HG03378 (cell line): ENCODE data around the gene RAD50.

Source experiments
- ATAC-seq: cut with Tn5 transposase; IDR thresholded peaks from one replicate; pipeline ENCODE4 v1.9.1; 2021; ENCODE audit warnings: mild to moderate bottlenecking, moderate library complexity; ENCODE audit not compliant: unreplicated experiment

RAD50 gene

DNA sequence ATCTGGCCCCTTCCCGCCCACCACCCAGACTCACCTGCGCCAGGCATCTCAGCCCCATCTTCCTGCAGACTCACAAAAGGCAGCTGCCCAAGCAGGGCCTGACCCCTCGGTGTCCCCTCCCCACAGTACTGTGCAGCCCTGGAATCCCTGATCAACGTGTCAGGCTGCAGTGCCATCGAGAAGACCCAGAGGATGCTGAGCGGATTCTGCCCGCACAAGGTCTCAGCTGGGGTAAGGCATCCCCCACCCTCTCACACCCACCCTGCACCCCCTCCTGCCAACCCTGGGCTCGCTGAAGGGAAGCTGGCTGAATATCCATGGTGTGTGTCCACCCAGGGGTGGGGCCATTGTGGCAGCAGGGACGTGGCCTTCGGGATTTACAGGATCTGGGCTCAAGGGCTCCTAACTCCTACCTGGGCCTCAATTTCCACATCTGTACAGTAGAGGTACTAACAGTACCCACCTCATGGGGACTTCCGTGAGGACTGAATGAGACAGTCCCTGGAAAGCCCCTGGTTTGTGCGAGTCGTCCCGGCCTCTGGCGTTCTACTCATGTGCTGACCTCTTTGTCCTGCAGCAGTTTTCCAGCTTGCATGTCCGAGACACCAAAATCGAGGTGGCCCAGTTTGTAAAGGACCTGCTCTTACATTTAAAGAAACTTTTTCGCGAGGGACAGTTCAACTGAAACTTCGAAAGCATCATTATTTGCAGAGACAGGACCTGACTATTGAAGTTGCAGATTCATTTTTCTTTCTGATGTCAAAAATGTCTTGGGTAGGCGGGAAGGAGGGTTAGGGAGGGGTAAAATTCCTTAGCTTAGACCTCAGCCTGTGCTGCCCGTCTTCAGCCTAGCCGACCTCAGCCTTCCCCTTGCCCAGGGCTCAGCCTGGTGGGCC lies 103.1 kb downstream of the RAD50 start:
- no peak for ATAC-seq

DNA sequence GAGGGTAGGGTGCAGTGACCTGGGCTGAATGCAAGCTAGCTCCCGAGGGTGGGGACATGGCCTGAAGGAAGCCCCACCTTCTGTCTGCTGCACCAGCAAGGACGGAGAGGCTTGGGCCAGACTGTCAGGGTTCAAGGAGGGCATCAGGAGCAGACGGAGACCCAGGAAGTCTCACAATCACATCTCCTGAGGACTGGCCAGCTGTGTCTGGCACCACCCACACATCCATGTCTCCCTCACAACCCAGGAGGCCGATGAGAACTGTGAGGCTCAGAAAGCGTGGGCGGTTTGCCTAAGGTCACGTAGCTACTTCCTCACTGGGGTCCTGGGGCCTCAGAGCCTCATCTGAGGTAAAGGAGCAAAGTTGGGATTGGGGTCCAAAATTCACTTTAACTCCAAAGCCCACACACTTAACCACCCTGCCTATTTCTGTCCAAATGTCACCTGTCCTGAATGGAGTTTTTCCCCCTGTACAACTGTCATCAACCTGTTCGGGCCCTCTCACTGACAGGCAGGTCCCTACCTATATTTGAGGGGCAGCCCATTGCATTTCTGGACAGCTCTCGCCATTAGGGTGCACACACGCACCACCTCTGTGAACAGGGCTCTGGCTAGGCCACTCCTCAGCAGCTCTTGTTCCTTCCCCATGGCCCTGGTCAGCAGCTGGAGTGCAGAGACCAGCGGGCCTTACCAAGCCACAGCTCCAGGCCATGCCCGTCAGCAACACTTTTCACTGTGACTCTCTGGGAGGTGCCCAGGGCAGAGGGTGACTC lies 104.6 kb downstream of the RAD50 start:
- ATAC-seq, result no peak

- no peak for ATAC-seq
Observed at GRCh38 chr5:132662004-132662401, 105.2 kb downstream of the RAD50 start.

GRCh38 chr5:132662925-132663770 lies 106.4 kb downstream of the RAD50 start:
- ATAC-seq, result peak; percentile 67

GRCh38 chr5:132663771-132664695 lies 107.3 kb downstream of the RAD50 start:
- peak; percentile 53 for ATAC-seq

- no peak for ATAC-seq
Observed at GRCh38 chr5:132664696-132665209, 108.0 kb downstream of the RAD50 start.

DNA sequence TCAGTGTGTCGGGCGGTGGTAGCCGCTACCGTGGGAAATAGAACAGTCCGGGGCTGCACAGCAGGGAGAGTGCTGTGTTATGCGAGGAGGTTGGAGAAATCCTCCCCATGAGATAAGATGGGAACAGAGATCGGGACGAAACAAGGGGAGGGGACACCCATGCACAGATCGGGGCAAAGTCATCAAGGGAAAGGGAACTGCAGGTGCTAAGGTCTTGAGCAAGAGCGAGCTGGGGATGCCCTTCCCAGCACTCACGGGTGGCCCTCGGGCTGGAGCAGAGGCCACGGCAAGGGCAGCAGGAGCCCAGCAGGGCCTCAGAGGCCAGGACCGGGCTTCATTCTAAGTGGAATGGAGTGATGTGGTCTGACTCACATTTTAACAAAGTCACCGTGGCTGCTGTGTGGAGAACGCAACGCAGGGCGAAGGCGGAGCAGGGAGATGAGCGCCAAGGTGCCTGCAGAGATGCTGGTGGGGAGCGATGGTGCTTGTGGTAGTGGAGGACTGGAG lies 108.8 kb downstream of the RAD50 start:
- no peak for ATAC-seq

DNA sequence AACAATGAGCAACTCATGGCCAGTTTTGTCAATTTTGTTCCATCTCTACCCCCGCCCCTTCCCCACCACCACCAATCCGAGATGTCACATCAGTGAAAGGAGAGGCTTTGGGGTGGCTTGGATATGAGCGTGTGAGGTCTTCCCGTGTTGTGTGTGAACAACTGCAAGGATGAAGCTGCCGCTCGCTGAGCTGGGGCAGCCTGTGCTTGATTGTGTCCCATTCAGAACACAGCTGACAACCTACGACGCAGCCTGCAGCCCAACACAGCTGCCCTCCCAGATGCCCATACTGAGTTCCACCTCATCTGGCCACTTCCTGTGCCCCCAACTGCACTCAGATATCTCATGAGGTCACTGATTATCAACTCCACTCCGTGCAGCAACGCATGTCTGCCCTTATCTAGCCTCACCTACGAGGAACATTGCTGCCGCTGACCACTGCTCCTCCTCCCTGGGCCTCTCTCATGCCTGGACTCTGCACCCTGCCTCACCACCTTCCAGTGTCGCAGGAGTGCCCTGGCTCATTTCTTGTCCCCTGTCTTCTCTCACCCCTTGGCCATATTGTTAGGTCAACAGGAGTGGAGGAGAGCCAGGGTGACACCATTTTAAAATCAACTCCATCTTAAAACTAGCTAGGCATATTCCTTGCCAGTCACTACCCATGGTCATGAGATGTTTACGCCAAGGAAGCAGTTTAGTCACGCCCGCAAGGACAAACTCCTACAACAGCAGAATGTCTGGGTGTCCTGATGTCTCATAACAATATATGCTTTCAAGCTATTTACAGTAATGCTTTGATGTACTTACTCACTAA lies 109.7 kb downstream of the RAD50 start:
- no peak for ATAC-seq

DNA sequence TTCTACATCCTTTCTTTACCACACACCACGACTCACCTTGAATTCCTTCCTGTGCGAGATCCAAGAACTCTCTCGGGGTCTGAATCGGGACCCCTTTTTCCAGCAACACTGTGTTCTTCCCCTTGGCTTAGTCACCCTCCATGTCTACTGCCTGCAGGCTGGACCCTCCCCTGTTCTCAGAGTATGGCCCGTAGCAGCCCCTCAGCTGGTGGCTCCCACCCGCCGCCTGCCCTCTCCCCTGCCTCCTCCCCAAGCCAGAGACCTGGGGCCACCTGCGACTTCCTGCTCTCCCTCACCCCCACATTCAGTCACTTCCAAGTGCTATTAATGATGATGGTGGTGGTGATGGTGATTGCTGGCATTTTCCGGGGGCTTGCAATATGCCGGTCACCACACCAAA lies 110.5 kb downstream of the RAD50 start:
- no peak for ATAC-seq

DNA sequence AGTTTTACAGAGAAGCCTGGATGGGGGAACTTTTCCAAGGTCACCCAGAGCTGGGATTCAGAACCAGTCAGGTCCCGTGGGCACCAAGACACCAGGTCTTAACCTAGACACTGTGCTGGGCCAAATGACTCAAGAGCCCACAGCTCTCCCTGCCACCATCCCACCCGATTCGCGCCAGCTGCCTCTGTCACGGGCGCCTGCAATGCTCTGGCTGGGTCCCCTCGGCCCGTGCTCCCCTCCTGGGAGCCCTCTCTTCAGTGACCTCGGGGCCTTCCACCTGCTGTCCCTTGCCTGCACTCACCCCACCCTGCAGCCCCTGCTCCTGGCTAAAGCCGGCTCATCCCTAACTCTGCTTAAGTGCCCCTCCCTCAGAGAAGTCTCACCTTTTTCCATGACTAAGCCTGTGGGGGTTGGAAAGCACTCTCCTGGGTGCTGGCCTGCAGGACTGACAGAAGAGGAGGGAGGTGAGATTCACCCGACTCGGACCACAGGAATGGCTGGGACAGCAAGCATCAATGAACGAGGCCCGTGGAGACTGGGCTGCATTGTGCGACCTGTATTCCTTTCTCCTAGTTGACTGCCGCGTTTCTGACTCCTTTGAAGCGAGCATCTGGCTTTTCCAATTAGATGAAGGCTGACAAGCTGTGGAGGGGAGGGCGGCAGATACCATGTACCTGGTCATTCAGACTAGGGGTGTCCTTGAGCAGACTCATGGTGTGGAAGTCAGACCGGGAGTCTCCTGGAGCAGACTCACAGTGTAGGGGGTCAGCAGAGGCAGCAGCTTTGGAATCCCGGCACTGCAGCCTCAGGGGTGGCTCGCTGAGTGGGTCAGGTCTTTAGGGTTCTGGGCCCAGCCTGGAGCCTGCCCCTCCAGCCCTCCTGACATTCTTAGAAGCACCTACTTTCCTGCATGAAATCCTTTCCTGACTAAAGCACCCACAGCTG lies 111.3 kb downstream of the RAD50 start:
- ATAC-seq, result no peak

DNA sequence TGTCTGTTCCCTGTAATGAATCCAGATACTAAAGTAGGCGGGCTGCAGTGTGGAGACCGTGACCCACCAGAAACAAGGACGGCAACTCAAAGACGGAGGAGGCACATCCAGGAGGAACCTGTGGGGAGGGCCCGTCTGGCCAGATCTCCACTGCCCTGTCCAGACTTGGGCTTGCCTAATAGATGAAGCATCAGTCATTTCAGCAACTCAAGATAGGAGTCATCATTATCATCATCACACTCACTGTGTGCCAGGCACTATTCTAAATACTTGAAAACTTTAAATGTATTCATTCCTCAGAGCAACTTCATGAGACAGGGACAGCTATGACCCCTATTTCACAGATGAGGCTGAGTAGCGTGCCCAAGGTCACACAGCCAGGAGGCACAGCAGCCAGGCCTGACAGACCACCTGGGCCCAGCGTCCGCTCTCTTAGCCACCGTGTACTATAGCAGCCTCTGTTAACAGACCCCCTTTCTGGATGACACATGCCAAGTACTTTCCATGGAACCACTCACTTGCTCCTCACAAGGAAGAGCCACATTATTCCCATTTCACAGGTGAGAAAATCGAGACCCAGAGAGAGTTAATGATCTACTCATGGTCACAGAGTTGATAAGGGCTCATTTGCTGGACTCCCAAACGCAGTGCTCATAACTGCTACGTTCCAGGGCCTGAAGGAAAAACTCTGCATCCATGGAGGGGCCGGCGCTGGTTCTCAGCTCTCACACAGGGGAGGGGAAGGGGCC lies 112.1 kb downstream of the RAD50 start:
- no peak for ATAC-seq

GRCh38 chr5:132669455-132669820 lies 112.7 kb downstream of the RAD50 start:
- ATAC-seq, result no peak

GRCh38 chr5:132669966-132670882 lies 113.4 kb downstream of the RAD50 start:
- ATAC-seq, result no peak

DNA sequence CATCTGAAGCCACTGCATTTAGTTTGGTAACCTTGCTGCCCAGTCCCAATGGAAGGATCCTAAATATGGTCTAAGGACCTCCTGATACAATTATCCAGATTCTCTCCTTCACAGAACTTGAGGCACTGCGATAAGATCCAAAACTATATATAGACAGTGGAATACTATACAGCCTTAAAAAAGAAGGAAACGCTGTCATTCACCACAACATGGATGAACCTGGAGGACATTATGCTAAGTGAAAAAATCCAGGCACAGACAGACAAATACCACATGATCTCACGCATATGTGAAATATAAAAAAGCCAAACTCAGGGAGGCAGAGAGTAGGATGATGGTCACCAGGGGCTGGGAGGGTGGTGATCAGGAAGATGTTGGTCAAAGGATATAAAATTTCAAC lies 114.2 kb downstream of the RAD50 start:
- ATAC-seq, result no peak

- no peak for ATAC-seq
Observed at GRCh38 chr5:132673488-132673887, 116.7 kb downstream of the RAD50 start.
